ENCODE data around the gene LNPEP.
"Not testable (repeated sequence)": the region's sequence is repeated elsewhere in the genome, so short reads cannot be mapped to it uniquely, and the experiment has no call there.

LNPEP gene

GRCh38 chr5:97065475-97065874, 129.6 kb downstream of the LNPEP start:
- DNase-seq = no peak

DNA sequence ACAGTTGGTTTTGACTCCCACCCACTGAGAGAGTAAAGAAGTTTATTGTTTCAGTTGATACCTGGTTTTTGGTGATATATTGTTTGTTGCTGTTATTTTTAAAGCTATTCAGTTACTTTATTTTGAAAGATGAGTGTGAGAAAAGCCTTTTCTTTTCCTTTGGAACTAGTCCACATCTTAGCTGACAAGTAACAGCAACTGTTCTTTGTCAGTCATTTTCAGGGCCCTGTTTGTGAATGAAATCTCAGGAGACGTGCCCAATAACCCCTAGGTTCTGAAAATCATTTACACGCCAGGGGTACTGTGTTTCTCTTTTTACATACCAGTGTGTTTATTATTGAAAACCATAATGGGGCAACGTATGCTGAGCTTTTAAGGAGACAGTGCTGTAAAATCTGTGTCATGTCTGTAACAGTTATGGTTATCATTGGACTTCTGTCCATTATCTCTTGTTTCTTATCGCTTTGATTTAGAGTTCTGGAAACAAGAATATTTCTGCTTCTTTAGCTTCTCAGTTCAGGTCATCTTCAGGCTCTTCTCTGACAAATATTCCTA, 131.5 kb downstream of the LNPEP start:
- DNase-seq = no peak

GRCh38 chr5:97070234-97070633, 134.4 kb downstream of the LNPEP start:
- no peak for DNase-seq

GRCh38 chr5:97071101-97071500, 135.2 kb downstream of the LNPEP start:
- DNase-seq = peak in 6 of 14 donors; percentile 10 to 50 (median 18)

GRCh38 chr5:97071993-97072392, 136.1 kb downstream of the LNPEP start:
- no peak for DNase-seq

- DNase-seq = no peak
Measured at GRCh38 chr5:97072696-97073095, 136.8 kb downstream of the LNPEP start.

DNA sequence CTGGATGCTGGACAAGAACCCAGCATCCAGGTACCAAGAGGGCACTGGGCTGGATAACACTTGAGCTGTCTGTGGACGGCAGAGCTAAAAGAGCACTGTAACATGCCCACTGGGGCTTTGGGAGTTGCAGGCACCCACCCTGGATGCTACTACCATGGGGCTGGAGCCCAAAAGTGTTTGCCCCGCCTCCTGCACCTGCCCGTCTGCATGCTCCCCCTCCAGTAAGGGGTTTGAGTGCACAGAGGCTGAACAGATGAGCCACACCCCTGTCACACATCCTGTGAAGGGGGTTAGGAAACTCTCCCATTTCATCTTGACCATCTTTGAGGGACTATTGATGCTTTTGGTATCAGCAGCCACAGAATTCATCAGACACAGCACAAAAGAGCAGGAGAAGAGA, 137.5 kb downstream of the LNPEP start:
- no peak for DNase-seq

DNA sequence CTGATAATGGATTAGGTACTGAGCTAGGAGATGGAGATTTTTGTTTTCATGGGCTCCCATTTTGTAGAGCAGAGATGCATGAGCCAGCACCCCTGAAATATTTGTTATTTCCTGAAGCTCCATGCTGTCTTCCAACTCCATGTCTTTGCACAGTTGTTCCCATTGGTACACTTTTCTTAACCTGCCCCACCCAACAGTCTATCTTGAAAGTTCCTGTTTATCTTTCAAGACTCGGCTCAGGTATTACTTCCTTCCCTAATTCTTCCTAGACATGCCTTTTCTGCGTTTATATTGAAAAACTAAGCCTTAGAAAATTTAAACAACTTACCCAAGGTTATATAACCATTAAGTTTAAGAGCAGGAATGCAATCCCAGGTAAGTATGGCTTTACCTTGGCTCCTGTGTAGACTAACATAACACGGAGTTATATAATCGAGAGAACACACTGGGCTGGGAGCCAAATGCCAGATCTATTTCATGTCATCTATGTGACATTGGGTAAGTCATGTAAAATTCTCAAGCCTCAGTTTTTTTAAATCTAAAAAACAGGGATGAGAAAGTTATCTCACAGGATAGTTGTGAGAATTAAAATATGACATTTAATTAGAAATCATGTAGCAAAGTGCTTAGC, 139.1 kb downstream of the LNPEP start:
- DNase-seq = no peak

GRCh38 chr5:97075649-97076048, 139.8 kb downstream of the LNPEP start:
- DNase-seq = no peak

GRCh38 chr5:97076098-97076497, 140.2 kb downstream of the LNPEP start:
- DNase-seq = no peak

DNA sequence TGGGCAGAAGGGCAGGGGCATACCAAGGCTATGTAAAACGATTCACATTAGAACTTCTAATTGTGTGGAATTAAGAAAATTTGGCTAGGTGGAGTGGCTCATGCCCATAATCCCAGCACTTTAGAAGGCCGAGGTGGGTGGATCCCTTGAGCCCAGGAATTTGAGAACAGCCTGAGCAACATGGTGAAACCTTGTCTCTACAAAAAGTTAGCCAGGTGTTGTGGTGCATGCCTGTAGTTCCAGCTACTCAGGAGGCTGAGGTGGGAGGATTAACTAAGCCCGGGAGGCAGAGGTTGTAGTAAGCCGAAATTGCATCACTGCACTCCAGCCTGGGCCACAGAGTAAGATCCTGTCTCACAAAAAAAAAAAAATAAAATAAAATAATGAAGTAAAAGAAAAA, 141.4 kb downstream of the LNPEP start:
- DNase-seq = no peak

DNA sequence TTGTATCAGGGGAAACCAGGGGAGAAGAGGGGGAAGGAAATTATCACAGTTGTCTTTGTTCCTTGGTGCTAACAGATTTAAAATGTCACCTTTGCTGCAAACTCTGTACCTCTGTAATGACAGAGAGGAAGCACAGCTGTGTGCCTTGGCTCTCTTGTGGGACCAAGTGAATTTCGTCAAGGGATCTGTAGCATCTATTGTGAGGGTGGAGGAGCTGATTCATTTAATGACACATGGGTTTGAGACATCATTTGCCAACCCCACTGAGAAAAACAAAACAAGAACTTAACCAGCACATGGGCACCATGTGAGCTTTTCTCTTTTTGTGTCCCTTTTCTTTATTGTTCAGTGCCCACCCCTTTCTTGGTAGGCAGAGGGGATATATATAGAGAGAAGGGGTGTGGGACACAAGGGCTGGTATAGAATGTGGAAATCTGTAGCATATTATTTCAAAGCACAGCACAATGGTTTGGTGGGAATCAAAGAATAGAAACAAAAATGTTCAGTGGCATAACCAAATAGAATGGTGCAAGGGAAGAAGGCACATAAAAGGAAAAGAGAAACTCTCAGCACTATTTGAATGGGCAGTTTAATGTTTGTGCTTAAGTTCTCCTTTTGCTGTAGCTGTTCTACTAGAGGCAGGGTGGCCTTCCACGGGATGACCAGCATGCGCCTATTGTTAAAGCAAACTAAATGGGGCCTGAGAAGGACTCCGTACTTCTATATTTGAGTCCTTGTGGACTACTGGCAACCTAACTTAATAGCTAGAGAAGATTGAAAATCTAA, 143.3 kb downstream of the LNPEP start:
- DNase-seq = no peak

DNA sequence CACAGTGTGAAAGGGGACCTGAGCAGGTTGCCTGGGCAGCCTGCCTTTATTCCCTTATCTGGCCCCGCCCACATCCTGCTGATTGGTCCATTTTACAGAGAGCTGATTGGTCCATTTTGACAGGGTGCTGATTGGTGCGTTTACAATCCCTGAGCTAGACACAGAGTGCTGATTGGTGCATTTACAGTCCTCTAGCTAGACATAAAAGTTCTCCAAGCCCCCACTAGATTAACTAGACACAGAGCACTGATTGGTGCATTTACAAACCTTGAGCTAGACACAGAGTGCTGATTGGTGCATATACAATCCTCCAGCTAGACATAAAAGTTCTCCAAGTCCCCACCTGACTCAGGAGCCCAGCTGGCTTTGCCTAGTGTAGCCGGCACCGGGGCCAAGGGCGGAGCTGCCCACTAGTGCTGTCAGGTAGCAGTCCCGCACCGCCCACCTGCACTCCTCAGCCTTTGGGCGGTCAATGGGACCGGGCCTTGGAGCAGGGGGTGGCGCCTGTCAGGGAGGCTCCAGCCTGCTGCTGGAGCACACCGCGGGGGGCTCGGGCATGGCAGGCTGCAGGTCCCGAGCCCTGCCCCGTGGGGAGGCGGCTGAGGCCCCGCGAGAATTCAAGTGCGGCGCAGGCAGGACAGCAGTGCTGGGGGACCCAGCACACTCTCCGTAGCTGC, 149.0 kb downstream of the LNPEP start:
- DNase-seq = not testable (repeated sequence)

DNA sequence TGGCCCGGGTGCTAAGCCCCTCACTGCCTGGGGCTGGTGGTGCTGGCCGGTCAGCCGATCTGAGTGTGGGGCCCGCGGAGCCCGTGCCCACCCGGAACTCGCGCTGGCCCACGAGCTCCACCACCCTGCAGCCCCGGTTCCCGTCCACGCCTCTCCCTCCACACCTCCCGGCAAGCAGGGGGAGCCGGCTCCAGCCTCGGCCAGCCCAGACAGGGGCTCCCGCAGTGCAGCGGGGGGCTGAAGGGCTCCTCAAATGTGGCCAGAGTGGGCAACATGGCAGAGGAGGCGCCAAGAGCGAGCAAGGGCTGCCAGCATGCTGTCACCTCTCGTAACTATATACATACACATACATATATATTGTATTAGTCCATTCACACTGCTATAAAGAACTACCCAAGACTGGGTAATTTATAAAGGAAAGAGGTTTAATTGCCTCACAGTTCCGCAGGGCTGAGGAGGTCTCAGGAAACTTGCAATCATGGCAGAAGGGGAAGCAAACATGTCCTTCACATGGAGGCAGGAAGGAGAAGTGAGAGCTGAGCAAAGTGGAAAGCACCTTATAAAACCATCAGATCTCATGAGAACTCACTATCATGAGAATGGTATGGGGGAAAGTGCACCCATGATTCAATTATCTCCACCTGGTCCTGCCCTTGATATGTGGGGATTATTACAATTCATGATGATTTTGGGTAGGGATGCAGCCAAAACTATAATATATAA, 149.7 kb downstream of the LNPEP start:
- no peak for DNase-seq

All from C1 segment of cervical spinal cord (tissue), 14 donors.